Lung microvascular endothelial cell (primary cell): ENCODE results near the gene TPP1. TPM values are rescaled to one million over a fixed set of nuclear protein-coding genes. Genes with fewer than 3 reads are reported as not detected.

Source experiments
- DNase-seq, 2 donors: peaks; one replicate each; pipeline versions ENCODE4 v3.0.0 to v3.0.0-alpha.2; 2010; ENCODE audit warnings: low read depth in 2 of 2
- total RNA-seq: library from RNA; depleted of rRNA; stranded (reverse); fragments of >200 nt; gene quantifications from 2 replicates; pipeline ENCODE4 v1.2.1, GENCODE V29; 2014

Gene TPP1
- total RNA-seq: 61.2 and 69.2 TPM in 2 replicates

DNA sequence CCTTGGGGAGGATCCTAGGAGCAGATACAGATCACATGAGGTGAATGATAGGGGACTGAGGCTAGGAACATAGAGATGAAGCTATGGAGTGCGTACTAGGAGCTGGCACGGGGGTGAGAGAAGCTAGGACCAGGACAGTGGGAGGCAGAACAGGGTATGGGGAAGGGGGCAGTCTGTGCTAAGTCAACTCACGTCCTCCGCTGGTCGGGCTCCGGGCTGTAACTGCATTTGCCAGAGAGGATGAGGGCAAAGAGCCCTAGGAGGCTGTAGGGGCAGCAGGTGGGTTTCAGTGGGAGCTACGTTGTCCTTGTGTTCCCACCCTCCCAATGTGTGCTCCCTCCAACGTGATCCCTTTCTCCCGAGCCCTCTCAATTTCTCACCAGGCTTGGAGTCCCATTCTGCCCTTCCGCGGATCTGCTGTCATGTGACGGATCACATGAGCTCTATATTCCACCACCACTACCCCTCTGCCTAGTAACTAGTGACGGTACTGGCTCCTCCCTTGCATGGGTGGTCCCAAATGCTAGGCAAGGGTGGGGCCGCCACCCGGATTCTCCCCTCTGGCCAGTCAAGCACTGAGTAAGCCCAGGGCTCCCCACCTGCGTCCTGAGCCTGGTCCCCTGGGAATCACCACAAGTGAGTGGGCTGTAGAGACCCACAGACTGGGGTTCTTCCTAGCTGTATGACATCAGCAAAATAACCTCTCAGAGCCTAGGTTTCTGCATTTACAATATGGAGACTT is at the start of gene TPP1:
TSS of gene TPP1 (minus strand) at position 419 of the 742 bp plus-strand sequence. CDS start at position 397, 22 bp downstream.
- DNase-seq: peak; percentile 96

DNA sequence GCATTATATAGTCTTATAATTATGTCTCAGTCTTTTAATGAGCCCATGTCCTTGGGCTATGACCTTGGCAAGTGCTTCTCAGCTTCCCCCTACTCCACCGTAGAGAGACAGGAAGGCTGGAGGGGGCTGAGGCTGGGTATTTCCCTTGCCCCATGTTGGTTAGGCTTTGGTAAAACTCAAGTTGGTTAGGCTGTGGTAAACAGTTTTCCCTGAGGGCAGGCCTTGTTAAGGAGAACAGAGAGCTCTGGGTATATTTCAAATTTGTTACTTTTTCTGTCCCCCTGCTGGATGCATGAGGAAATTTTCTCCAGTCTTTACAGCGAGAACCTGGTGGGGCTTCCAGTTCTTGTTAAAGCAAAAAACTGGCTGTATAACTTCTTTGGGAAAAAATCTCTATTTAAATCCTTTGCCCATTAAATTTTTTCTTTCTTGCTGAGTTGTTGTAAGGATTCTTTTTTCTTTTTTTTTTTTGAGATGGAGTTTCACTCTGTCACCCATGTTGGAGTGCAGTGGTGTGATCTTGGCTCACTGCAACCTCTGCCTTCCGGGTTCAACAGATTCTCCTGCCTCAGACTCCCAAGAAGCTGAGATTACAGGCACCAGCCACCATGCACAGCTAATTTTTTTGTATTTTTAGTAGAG is 48.6 kb upstream of the TPP1 start:
- peak in 1 of 2 donors; percentile 47 for DNase-seq

DNA sequence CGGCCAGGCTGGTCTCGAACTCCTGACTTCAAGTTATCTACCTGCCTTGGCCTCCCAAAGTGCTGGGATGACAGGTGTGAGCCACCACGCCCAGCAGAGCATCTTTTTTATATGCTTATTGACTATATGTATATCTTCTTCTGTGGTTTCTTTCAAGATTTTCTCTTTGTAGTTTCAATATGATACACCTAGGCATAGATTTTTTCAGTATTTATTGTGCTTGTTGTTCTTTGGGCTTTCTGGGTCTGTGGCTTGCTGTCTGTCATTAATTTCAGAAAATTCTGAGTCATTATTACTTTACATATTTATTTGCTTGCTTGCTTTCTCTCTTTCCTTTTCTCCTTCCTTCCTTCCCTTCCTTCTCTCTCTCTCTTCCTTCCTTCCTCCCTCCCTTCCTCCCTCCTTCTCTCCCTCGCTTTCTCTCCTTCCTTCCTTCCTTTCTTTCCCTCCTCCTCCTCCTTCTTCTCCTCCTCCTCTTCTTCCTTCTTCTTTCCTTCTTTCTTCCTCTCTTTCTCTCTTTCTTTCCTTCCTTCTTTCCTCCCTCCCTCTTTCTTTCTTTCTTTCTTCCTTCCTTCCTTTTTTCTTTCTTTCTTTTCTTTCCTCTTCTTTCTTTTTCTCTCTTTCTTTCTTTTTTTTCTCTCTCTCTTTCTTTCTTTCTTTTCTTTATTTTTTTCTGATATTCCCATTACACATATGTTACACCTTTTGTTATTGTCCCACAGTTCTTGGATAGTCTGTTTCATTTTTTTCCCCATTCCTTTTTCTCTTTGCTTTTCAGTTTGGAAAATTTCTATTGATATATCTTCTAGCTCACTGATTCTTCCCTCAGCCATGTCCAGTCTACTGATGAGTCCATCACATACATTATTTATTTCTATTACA is 47.3 kb upstream of the TPP1 start:
- no peak for DNase-seq

DNA sequence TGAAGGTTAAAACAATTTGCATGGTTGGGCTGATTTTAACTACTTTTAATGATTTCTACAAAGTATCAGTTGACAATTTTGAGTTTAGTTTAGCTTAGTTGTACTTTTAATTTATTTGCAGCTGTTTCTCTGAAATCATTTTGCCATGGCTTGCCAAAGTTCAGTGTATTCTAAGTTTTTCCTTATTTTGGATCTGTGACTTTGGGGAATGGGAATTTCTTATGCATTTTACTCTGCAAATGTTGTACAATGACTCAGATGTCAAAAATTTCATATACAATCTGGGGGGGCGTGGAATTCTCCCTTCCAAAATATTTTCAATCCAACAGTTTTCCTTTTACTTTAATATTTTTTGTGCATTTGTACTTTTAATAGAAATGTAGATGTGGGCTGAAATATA is 45.3 kb upstream of the TPP1 start:
- no peak for DNase-seq

DNA sequence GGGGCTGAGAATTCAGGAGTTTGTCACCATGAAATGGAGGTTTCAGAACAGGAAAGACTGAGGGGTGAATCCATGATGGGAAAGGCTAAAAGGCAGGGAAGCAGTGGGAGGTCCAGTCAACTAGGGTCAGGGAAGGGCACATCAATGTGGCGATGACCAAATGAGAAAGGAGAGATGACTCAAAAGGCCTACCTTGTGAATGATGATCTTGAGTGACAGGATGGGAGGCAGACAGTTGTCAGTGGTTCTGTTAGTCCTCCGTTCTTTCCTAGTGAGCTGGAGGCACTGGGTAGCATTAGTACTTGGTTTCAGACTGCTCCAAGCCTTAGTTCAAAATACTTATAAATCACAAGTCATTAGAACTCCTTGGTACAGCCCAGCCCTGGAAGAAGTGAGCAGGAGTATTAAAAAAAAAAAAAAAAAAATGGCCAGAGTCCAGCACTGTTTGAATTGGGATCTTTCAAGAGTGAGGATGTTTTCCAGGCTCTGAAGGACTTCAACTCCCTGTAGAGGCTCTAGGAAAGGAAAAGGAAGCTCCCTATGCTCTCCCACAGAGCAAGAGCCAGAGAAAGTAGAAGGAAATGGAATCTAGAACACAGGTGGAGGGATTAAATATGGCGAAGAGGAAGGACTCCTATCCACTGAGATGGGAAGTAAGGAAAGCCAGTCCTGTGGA is 44.7 kb upstream of the TPP1 start:
- no peak for DNase-seq

DNA sequence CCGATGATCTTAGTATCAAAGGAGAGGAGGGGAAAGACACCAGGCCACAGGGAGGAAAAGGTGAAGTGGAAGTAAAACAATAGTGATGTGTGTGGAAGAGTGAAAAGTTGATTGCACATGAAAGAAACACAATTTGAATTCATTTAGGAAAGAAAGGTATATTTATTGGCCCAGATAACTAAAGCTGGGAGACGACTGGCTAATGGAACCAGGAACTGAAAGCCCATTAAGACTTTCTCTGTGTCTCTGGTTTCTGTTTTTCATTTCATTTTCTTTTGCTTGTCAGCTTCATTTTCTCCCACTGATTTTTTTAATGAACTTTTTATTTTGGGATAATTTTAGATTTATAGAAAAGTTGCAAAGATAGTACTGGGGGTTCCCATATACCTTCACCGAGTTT is 41.5 kb upstream of the TPP1 start:
- no peak for DNase-seq

DNA sequence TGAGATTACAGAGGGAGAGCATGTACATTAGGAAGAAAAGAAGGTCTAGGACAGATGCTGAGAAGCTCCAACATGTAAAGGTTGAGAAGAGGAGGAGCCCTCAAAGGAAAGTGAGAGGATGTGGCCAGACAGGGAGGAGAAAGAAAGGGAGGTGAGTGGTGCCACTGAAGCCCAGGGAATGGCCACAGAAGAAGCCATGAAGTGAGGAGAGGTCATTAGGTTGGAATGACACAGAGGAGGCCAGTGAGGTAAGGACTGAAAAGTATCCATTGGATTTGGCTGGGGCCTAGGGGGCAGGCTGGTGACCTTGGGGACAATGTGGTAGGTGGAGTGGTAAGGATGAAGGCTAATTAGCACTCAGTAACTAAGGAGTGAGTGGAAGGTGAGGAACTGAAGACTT is 39.4 kb upstream of the TPP1 start:
- no peak for DNase-seq

DNA sequence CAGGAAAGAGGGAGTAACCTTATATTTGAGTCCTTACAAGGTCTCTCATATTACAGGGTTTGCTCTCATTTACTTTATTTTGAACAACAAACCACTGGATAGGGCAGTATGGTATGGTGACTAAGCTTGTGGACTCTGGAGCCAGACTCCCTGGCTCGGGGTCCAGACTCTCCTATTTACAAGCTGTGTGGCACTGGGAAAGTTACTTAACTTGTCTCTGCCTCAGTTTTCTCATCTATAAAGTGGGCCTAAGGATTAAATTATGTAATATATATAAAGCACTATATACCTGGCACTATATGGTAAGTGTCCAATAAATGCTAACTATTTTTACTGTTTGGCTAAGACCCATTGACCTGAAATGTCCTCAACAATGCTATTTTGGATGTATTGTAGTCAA is 38.1 kb upstream of the TPP1 start:
- no peak for DNase-seq

DNA sequence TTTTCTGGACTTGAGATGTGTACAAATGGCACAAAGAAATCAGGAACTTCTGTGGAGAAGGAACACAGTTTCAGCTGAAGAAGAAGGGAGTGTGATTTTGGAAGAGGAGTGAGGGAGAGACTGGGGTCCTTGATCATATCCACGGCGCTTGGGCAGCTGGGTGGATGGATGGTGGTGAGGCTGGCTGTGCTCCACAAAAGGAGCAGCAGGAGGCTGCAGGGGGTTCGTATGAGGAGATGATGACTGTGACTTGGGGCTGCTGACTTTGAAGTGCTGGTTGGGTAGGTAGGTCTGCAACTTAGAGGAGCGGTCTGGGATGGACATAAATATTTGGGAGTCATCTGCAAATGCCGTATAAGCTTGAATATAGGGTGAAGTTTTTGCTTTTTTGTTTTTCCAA is 37.7 kb upstream of the TPP1 start:
- no peak for DNase-seq

DNA sequence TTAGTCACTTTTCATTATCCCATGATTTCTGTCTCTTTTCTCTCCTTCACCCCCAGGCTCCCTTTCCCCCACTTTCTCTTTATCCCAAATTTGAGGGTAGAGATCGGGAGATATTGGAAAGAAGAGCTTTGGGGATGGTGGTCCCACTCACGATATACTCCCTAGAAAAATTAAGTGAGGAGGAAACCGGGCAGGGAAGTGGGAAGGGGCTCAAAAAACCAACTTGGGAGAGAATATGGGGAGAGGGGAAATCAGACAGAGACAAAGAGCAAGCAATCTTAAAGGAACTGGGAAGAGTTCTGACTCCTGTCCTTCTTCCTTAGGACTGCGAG is 37.3 kb upstream of the TPP1 start:
- DNase-seq: no peak

DNA sequence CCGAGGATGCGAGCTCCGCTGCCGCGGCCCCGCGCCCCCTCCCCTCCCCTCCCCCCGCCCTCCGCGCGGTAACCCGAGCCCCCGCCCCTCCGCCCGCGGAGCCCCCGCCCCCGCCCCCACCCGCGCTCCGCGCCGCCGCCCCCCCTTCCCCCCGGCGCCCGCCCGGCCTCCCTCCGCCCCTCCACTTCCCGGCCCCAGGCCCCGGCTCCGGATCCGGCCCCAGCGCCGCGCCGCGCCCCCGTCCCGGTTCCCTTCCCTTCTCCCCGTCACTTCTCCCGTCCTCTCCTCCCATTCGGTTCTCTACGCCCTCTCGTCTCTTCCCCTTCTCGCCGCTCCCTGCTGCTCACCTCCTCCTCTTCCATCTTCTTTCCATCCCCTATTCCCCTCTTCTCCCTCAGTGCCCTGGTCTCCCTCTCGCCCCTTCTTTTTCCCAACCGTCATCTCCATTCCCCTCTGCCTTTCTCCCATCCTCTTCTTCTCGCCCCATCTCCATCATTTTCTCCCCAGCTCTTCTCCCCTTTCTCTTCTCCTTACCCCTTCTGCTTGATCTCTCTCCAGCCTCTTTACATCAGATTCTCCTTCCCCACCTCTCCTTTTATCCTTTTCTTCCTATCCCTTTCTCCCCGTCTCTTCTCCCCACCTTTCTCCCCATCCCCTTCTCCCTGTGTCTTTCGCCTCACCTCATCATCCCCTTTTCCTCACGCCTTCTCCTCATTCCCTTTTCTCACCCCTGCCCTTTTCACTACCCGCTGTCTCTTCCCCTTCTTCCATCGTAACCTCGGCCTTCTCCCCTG is 36.8 kb upstream of the TPP1 start, which contains the start of gene DCHS1:
TSS of gene DCHS1 (minus strand) at position 20 of the 794 bp plus-strand sequence. CDS start 14,196 bp downstream, outside the sequence.
- peak in 1 of 2 donors; percentile 38 for DNase-seq

DNA sequence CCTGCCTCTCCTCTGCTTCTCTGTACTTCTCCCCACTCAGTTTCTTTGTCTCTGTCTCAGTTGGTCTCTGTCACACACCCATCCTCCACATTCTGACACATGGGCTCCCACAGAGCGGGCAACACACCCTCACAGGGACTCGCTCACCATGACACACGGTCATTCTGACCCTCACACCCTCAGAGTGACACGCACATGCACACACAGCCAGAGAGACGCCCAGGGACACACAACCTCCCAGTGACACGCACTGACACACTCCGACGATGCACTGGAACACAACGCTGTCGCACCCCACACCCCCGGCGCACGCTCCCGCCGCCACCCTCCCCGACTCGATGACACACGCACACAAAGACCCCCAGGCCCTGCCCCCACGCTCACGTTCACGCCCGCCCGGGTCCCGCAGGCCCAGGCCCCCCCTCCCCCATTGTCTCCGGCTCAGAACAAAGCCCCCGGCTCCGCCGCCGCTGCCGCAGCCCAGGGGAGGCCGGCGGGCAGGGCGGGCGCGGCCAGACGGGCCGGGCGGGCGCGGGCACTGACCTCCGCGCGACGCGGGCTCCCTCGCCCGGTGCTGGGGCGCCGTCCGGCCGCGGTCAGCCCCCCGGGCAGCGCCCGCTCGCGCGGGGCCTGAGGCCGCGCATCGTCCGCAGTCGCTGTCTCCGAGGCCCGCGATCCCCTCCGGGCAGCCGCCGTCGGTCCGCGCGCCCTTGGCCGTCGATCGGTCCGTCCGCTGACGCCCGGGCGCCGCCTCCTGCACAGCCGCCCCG is 36.0 kb upstream of the TPP1 start:
- DNase-seq: peak; percentile 41 to 61

DNA sequence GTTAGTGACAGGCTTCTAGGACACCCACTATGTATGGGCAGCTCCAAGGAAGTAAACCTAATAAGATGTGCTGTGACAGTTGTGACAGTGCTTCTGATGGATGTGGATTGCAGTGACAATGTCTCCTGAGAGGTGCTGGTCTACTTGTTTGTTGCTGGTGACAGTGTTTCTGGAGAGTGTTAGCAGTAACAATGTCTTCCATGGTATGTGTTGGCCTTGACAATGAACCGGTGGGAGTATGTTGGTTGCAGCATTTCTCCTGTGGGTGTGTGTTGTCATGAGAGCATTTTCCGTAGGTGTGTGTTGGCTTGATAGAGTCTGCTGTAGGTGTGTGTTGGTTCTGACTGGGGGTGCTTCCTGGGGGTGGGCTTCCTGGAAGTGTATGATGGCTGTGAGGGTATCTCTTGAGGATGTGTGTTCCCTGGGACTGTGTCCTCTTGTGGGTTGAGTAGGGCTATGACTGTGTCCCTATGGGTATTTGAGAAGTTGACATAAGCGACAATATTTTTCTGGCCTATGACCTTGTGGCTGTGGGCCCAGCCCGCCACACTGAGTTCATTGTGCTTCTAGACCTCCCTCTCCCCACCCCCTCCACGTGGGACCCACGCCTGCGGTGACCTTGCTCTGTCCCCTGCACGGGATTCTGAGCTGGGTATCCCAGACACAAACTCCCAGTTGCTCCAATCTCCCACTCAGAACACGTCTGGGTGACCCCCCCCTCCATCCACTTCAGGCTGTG is 35.2 kb upstream of the TPP1 start:
- peak in 1 of 2 donors; percentile 47 for DNase-seq

DNA sequence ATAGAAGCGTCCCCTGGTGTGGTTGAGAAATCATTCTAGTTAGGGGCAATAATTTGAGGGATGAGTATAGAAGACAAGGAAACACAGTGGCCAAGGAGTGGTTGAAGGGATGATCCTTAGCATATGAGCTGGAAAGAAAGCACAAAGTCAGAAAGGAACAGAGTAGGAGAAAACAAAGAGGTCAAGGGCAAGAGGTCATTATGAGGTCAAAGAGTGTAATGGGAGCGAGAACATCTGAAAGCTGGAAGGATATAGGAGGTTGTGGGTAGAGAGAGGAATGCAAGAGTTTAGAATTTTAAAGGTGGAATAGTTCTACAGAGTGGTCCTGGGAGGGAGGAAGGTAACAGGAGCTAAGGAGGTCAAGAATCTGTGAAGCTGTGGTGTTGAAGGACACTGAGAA is 34.4 kb upstream of the TPP1 start:
- DNase-seq: no peak

DNA sequence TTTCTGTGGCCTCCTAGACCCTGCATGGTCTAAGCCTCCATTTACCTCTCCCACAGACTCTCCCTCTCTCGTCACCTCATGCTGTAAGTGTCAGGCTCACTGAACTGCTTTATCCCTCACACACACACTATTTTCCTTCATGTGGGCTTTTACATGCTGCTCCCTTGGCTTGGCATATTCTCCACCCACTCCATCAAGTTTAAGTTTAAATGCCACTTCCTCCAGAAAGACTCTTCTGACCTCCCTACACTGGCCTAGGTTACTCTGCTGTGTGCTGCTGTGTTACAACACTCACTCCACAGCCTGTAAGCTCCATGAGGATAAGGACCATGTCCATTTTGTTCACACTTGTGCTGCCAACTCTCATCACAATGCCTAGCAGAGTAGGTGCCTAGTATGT is 33.9 kb upstream of the TPP1 start:
- no peak for DNase-seq

DNA sequence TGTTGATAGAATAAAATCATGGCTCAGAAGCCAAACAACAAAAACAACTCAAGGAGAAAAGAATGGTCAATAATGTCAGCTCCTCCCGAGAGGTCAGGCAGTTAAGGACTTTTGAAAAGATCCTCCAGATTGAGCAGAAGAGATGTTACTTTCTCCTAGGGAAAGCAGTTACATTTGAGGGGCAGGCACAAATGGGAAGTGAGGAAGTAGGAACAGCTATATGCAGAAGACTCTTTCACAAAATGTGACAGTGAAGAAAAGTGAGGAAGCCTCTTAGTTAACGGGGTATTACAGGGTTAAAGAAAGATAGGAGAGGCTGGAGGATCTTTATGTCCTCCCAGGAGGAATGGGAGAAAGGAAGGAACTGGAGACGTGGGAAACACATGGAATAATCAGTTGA is 33.0 kb upstream of the TPP1 start:
- DNase-seq: no peak

DNA sequence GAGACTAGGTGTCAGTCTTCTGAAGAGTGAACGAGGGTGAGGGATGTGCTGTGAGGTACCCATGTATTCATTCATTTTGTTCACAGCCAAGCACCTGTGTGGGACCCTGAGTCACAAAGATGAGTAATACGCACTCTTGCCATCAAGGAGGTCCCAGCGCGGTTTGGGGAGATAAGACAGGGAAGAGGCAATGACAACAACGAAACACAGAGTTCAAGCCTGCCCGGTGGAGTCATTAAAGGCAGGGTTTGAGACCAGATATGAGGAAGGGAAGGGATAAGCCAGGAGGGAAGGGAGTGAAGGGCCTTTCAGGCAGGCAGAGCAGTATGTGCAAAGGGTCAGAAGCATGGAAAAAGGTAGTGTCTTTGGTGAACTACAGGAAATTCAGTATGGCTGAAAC is 31.8 kb upstream of the TPP1 start:
- DNase-seq: no peak

DNA sequence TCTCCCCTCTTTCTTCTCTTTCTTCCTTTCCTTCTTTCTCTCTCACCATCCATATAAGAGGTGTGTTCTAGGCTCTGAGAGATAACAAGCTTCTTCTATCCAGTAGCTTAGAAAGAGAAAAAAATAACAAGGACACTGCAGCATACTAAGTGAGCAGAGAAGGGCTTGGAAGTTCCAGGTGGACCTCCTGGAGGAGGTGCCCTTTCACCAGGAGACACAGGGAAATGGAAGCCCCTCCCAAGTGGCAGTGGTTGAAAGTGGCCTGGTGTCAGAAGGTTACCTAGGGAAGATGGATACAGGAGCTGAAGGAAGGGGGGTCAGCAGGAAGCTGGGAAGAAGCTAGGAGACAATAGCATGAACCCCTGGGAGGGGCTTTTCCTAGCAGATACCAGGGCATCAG is 30.9 kb upstream of the TPP1 start:
- DNase-seq: no peak

DNA sequence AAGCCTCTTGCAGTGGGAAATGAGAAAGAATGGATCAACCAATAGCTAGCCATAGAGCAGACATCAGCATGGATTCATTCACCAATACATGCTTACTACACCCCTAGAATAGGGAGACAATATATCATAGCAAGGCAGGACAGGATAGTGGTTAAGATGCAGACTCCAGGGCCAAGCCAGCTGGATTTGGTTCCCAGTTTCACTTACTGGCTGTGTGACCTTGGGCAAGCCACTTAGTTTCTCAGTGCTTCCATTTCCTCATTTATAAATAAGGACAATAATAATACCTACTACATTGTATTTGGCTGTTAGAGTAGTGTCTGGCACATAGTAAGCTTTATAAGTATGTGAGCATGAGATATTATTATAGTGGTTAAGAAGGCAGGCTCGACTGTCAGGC is 29.3 kb upstream of the TPP1 start:
- no peak for DNase-seq
